ENCODE results near the gene SYT17.

- TF ChIP-seq, protein P1, sequence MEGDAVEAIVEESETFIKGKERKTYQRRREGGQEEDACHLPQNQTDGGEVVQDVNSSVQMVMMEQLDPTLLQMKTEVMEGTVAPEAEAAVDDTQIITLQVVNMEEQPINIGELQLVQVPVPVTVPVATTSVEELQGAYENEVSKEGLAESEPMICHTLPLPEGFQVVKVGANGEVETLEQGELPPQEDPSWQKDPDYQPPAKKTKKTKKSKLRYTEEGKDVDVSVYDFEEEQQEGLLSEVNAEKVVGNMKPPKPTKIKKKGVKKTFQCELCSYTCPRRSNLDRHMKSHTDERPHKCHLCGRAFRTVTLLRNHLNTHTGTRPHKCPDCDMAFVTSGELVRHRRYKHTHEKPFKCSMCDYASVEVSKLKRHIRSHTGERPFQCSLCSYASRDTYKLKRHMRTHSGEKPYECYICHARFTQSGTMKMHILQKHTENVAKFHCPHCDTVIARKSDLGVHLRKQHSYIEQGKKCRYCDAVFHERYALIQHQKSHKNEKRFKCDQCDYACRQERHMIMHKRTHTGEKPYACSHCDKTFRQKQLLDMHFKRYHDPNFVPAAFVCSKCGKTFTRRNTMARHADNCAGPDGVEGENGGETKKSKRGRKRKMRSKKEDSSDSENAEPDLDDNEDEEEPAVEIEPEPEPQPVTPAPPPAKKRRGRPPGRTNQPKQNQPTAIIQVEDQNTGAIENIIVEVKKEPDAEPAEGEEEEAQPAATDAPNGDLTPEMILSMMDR (IDR thresholded peaks at IDR 0.05), result no peak
- TF ChIP-seq POLR2A (IDR thresholded peaks at IDR 0.05), result no peak
These were observed 4.2 kb downstream of the SYT17 start for GRCh38 chr16:19172098-19172780.

Data from testis (tissue), 2 donors.